ENCODE data around the gene GRIP2.

The GRIP2 gene

DNA sequence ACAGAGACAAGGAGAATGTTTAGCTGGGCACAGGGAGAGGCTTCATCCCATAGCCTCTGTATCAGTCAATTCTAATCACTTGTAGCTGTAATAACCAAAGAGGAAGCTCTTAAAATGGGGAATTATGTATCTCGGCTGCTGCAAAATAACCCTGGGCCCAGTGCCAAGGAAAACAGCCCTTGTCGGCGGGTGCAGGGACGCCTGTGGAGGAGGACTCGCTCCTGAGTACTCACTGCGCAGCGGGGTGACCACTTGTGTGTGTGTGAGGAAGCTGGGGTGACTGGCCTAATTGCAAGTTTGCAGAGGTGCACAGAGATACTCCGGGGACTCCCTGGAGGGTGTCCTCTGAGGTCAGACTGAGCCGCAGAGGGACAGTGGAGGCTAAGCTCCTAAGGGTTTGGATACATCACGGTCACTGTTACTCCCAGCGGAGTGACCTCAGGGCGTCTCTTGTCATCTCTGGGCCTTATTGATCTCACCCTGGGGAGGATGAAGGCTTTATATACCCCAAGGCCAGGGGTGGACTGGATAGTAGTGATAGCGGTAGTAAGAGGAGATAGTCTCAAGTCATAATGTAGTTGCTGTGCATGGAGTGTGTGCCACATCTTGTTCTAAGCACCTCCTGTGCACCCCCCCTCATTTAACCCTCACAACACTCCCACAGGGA lies 100.5 kb downstream of the GRIP2 start:
- Histone ChIP-seq H3K27ac (ENCODE audit: low read depth, low read length, severe bottlenecking) (peak overlapping the region; percentile 16), H3K4me1 (ENCODE audit: control insufficient read depth, insufficient read depth, low read length, poor library complexity, severe bottlenecking) (peaks cover 32% of the 10 kb centered on the region)
- 92% methylated on average over 4 to 10 of the region's 13 CpGs for WGBS, 2 experiments (ENCODE audit: insufficient coverage in 2 of 2)

More for the DNA sequence above, 100.5 kb downstream of the GRIP2 start:
- Histone ChIP-seq H3K9me3 (ENCODE audit: control insufficient read depth, low read length) (no peaks in the 10 kb centered on the region), H3K4me3 (ENCODE audit: extremely low read depth, insufficient read depth, low read length, poor library complexity, severe bottlenecking) (no peak overlapping the region), H3K36me3 (ENCODE audit: control insufficient read depth, insufficient read depth, low read length) (peaks cover 21% of the 10 kb centered on the region)

Measured in mesodermal cell (in vitro differentiated cells).